PC-3 (cell line): ENCODE results near the gene HBB.

ENCODE experiments used
- CTCF ChIP-seq: fragments of 300-600 bp; sonication (generic); conservative IDR thresholded peaks from 2 replicates; pipeline ENCODE4 v1.5.1; 2017; ENCODE audit warnings: antibody characterized with exemption, low read depth, mild to moderate bottlenecking, low read length
- EZH2phosphoT487 ChIP-seq: fragments of 300-600 bp; sonication (generic); IDR thresholded peaks from 2 replicates; pipeline ENCODE4 v1.6.1; 2018; ENCODE audit warnings: mild to moderate bottlenecking, antibody characterized with exemption, low read length, borderline replicate concordance

- TF ChIP-seq EZH2phosphoT487: no peak
- no peak for TF ChIP-seq CTCF
Measured at GRCh38 chr11:5238486-5238885, 11.6 kb upstream of the HBB start.
